Measurements from ENCODE around the gene TOR1AIP1. TPM values are rescaled to one million over a fixed set of nuclear protein-coding genes. Genes with fewer than 3 reads are reported as not detected.

Gene TOR1AIP1
- total RNA-seq, 1 experiment from 2014 or later = 17.3 TPM

GRCh38 chr1:179882253-179883039, at the start of gene TOR1AIP1 (continued):
- TF ChIP-seq AFF4 (CRISPR knock-in tag; IDR thresholded peaks at IDR 0.05; ENCODE audit: borderline replicate concordance) (no peak; the same call in 1 of the 2 replicates), ATF3 (CRISPR knock-in tag; conservative IDR thresholded peaks at IDR 0.05) (no peak), MYBL2 (CRISPR knock-in tag; IDR thresholded peaks at IDR 0.05) (peak; percentile 51; the same call in 1 of the 2 replicates), RELA (CRISPR knock-in tag; IDR thresholded peaks at IDR 0.05; ENCODE audit: borderline replicate concordance) (no peak), ETV6 (CRISPR knock-in tag; IDR thresholded peaks at IDR 0.05) (no peak), ZNF219 (CRISPR knock-in tag; IDR thresholded peaks at IDR 0.05; ENCODE audit: borderline replicate concordance) (no peak), ZBTB43 (CRISPR knock-in tag; IDR thresholded peaks at IDR 0.05) (no peak; the same call in 1 of the 2 replicates), NFATC4 (CRISPR knock-in tag; IDR thresholded peaks at IDR 0.05) (no peak), E2F1 (CRISPR knock-in tag; IDR thresholded peaks at IDR 0.05) (no peak), NFE2L1 (CRISPR knock-in tag; IDR thresholded peaks at IDR 0.05) (0 out of 2 replicates have a peak, but pooled peaks have one; percentile 40), FOXP1 (CRISPR knock-in tag; IDR thresholded peaks at IDR 0.05; ENCODE audit: borderline replicate concordance) (no peak; the same call in 1 of the 2 replicates), ZNF532 (CRISPR knock-in tag; IDR thresholded peaks at IDR 0.05; ENCODE audit: borderline replicate concordance) (no peak)
- TF ChIP-seq, protein P1, sequence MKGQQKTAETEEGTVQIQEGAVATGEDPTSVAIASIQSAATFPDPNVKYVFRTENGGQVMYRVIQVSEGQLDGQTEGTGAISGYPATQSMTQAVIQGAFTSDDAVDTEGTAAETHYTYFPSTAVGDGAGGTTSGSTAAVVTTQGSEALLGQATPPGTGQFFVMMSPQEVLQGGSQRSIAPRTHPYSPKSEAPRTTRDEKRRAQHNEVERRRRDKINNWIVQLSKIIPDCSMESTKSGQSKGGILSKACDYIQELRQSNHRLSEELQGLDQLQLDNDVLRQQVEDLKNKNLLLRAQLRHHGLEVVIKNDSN (CRISPR knock-in tag; IDR thresholded peaks at IDR 0.05) = no peak; the same call in 1 of the 2 replicates
- TF ChIP-seq, protein P2, sequence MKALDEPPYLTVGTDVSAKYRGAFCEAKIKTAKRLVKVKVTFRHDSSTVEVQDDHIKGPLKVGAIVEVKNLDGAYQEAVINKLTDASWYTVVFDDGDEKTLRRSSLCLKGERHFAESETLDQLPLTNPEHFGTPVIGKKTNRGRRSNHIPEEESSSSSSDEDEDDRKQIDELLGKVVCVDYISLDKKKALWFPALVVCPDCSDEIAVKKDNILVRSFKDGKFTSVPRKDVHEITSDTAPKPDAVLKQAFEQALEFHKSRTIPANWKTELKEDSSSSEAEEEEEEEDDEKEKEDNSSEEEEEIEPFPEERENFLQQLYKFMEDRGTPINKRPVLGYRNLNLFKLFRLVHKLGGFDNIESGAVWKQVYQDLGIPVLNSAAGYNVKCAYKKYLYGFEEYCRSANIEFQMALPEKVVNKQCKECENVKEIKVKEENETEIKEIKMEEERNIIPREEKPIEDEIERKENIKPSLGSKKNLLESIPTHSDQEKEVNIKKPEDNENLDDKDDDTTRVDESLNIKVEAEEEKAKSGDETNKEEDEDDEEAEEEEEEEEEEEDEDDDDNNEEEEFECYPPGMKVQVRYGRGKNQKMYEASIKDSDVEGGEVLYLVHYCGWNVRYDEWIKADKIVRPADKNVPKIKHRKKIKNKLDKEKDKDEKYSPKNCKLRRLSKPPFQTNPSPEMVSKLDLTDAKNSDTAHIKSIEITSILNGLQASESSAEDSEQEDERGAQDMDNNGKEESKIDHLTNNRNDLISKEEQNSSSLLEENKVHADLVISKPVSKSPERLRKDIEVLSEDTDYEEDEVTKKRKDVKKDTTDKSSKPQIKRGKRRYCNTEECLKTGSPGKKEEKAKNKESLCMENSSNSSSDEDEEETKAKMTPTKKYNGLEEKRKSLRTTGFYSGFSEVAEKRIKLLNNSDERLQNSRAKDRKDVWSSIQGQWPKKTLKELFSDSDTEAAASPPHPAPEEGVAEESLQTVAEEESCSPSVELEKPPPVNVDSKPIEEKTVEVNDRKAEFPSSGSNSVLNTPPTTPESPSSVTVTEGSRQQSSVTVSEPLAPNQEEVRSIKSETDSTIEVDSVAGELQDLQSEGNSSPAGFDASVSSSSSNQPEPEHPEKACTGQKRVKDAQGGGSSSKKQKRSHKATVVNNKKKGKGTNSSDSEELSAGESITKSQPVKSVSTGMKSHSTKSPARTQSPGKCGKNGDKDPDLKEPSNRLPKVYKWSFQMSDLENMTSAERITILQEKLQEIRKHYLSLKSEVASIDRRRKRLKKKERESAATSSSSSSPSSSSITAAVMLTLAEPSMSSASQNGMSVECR (CRISPR knock-in tag; IDR thresholded peaks at IDR 0.05; ENCODE audit: borderline replicate concordance) = peak; percentile 71; the same call in 1 of the 2 replicates
- TF ChIP-seq, protein P3, sequence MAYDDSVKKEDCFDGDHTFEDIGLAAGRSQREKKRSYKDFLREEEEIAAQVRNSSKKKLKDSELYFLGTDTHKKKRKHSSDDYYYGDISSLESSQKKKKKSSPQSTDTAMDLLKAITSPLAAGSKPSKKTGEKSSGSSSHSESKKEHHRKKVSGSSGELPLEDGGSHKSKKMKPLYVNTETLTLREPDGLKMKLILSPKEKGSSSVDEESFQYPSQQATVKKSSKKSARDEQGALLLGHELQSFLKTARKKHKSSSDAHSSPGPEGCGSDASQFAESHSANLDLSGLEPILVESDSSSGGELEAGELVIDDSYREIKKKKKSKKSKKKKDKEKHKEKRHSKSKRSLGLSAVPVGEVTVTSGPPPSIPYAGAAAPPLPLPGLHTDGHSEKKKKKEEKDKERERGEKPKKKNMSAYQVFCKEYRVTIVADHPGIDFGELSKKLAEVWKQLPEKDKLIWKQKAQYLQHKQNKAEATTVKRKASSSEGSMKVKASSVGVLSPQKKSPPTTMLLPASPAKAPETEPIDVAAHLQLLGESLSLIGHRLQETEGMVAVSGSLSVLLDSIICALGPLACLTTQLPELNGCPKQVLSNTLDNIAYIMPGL (CRISPR knock-in tag; IDR thresholded peaks at IDR 0.05) = peak; percentile 93
- TF ChIP-seq, protein P4, sequence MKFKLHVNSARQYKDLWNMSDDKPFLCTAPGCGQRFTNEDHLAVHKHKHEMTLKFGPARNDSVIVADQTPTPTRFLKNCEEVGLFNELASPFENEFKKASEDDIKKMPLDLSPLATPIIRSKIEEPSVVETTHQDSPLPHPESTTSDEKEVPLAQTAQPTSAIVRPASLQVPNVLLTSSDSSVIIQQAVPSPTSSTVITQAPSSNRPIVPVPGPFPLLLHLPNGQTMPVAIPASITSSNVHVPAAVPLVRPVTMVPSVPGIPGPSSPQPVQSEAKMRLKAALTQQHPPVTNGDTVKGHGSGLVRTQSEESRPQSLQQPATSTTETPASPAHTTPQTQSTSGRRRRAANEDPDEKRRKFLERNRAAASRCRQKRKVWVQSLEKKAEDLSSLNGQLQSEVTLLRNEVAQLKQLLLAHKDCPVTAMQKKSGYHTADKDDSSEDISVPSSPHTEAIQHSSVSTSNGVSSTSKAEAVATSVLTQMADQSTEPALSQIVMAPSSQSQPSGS (CRISPR knock-in tag; IDR thresholded peaks at IDR 0.05; ENCODE audit: borderline replicate concordance, low read depth) = no peak

Measured in WTC11 (cell line).